Fibroblast of lung (primary cell): ENCODE measurements around the gene HINT3. TPM values are rescaled to one million over a fixed set of nuclear protein-coding genes. Genes with fewer than 3 reads are reported as not detected.

Source experiments
- DNase-seq, 2 donors: peaks; one replicate each; pipeline versions ENCODE4 v3.0.0 to v3.0.0-alpha.2; 2010; ENCODE audit warnings: low read depth in 2 of 2
- H2AFZ ChIP-seq: 2 replicates; pipeline ENCODE4 v1.5.1; 2012; ENCODE audit warnings: low read length, control low read depth, inconsistent platforms
- H3K27ac ChIP-seq: 2 replicates; pipeline ENCODE4 v1.5.1; 2011; ENCODE audit warnings: low read length, control low read depth; ENCODE audit not compliant: insufficient read depth
- H3K27me3 ChIP-seq: 2 replicates; pipeline ENCODE4 v1.5.1; 2011; ENCODE audit warnings: mild to moderate bottlenecking, low read length; ENCODE audit not compliant: control insufficient read depth, insufficient read depth
- H3K36me3 ChIP-seq: 2 replicates; pipeline ENCODE4 v1.5.1; 2011; ENCODE audit warnings: low read length; ENCODE audit not compliant: control insufficient read depth, insufficient read depth
- H3K4me1 ChIP-seq: 2 replicates; pipeline ENCODE4 v1.5.1; 2011; ENCODE audit warnings: low read length; ENCODE audit not compliant: control insufficient read depth, insufficient read depth; ENCODE audit errors: extremely low read depth
- H3K4me2 ChIP-seq: 2 replicates; pipeline ENCODE4 v1.5.1; 2011; ENCODE audit warnings: low read length, control low read depth; ENCODE audit not compliant: insufficient read depth; ENCODE audit errors: extremely low read depth
- H3K4me3 ChIP-seq, 4 experiments: fragments of 200-600 bp in 1 of 4; sonication (generic) in 1 of 4; replicated peaks in 1 of 4; 2 replicates each; pipeline ENCODE4 v1.5.1; 2011 to 2016; ENCODE audit warnings: low read length in 4 of 4, low read depth in 3 of 4, mild to moderate bottlenecking in 3 of 4, control low read depth in 2 of 4, inconsistent platforms in 1 of 4, mixed read lengths in 1 of 4; ENCODE audit not compliant: insufficient read depth in 1 of 4; ENCODE audit errors: control extremely low read depth in 1 of 4
- H3K79me2 ChIP-seq: 2 replicates; pipeline ENCODE4 v1.5.1; 2012; ENCODE audit warnings: mild to moderate bottlenecking, low read length, inconsistent platforms; ENCODE audit not compliant: control insufficient read depth, insufficient read depth
- H3K9ac ChIP-seq: 2 replicates; pipeline ENCODE4 v1.5.1; 2011; ENCODE audit warnings: mild to moderate bottlenecking, low read length, control low read depth; ENCODE audit not compliant: insufficient read depth
- H3K9me3 ChIP-seq: 2 replicates; pipeline ENCODE4 v1.5.1; 2012; ENCODE audit warnings: low read depth, low read length; ENCODE audit not compliant: control insufficient read depth, insufficient read depth
- H4K20me1 ChIP-seq: 2 replicates; pipeline ENCODE4 v1.5.1; 2011; ENCODE audit warnings: low read length; ENCODE audit not compliant: control insufficient read depth, insufficient read depth; ENCODE audit errors: extremely low read depth
- CTCF ChIP-seq, 2 donors: IDR thresholded peaks in 1 of 2; conservative IDR thresholded peaks in 1 of 2; 1 replicate in 1 of 2; 2 replicates in 1 of 2; pipeline ENCODE4 v1.5.1; 2011 to 2012; ENCODE audit warnings: low read length in 2 of 2, control low read depth in 1 of 2, inconsistent platforms in 1 of 2, low read depth in 1 of 2, mild to moderate bottlenecking in 1 of 2
- EZH2 ChIP-seq: IDR thresholded peaks from 2 replicates; pipeline ENCODE4 v1.5.1; 2012; ENCODE audit warnings: low read length, control low read depth, mild to moderate bottlenecking; ENCODE audit errors: missing control alignments
- polyA plus RNA-seq, 2 donors: library from polyadenylated mRNA; depleted of rRNA in 1 of 2; stranded (reverse) in 1 of 2; unstranded in 1 of 2; fragments of >200 nt; gene quantifications; 2 replicates each; pipeline ENCODE4 v1.2.1, GENCODE V29; 2011 to 2012; ENCODE audit warnings: missing spikeins in 1 of 2
- total RNA-seq: library from RNA; depleted of rRNA; stranded (reverse); fragments of >200 nt; gene quantifications from 2 replicates; pipeline ENCODE4 v1.2.1, GENCODE V29; 2014

HINT3 gene
- total and polyA plus RNA-seq, 2 donors (not counting 1 experiment from before 2014, with no cell fraction given) = 2.1 to 36.8 TPM

DNA sequence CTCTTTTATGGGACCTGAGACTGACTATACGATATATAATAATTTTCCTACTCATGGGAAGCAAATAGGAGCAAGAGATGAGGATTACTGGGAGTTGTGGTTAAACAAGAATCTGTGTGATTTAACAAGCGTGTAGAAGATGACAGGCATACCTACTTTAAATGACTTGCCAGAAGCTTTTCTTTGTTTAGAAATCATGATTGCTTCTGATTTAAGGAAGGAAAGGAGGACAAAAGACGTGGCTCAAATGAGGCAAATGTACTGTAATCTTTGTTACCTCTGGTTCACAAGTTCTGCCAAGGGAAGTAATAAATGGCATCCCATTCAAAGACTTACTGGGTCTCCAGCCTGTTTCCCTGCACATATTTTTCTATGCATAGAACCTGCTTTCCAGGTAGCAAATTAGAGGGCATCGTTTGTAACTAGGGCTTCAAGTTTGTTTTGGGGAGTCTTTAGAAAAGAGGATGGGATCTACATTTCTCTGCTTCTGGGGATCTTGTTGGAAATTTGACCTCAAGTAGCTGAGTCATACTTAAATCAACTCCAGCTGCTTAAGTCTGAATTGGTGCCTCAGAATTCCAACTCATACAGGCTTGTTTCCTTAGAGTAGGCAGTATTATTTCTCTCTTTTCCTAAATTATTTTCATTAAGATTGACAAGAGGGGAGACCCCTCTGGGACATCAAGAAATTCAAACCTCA, 26.8 kb downstream of the HINT3 start:
- H3K9ac ChIP-seq = no peak overlapping the region

DNA sequence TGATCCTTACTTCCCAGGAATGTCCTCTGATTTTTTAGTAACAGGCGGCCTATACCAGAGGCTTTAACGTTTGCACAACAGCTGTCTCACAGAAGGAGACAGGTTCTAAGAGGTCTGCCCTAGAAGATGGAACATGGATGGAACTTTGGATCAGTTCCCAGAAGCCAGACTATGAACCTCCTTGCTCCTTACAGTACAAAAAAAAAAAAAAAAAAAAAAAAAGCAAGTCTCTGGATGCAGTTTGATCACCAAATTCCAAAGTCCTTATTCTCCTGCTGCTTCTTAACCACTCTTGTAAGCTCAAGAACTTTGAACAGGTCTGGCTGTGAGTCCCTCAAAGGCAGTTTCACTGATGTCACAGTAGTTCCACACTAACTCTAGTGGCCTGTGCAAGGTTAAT, 27.7 kb downstream of the HINT3 start:
- H3K27ac ChIP-seq = peak overlapping the region; percentile 25
- H3K36me3 ChIP-seq = no peaks in the 10 kb centered on the region
- no peaks in the 10 kb centered on the region for H4K20me1 ChIP-seq
- TF ChIP-seq CTCF (conservative IDR thresholded peaks at IDR 0.05 in 1 of 2, IDR thresholded peaks at IDR 0.05 in 1 of 2; ENCODE audit: low read depth in 1 of 2, low read length in 2 of 2) (no peak), EZH2 (no peak)
- H3K9ac ChIP-seq = no peak overlapping the region
- no peaks in the 10 kb centered on the region for H3K27me3 ChIP-seq
- H3K79me2 ChIP-seq = peaks cover 7% of the 10 kb centered on the region
- no peaks in the 10 kb centered on the region for H3K9me3 ChIP-seq
- peak overlapping the region; percentile 45 for H3K4me2 ChIP-seq
- H3K4me1 ChIP-seq = peaks cover 16% of the 10 kb centered on the region
- H2AFZ ChIP-seq = no peak overlapping the region
- no peak overlapping the region for H3K4me3 ChIP-seq
- DNase-seq = peak; percentile 63 to 83

More for the DNA sequence above, 26.8 kb downstream of the HINT3 start:
- Histone ChIP-seq H2AFZ (no peak overlapping the region), H3K4me1 (peaks cover 16% of the 10 kb centered on the region), H3K36me3 (no peaks in the 10 kb centered on the region), H3K27me3 (no peaks in the 10 kb centered on the region), H3K9me3 (no peaks in the 10 kb centered on the region), H3K27ac (peak overlapping the region; percentile 26), H3K79me2 (peaks cover 7% of the 10 kb centered on the region), H4K20me1 (no peaks in the 10 kb centered on the region), H3K4me2 (peak overlapping the region; percentile 34), H3K4me3 (no peak overlapping the region)
- DNase-seq = peak; percentile 85 to 90
- no peak for TF ChIP-seq CTCF (conservative IDR thresholded peaks at IDR 0.05 in 1 of 2, IDR thresholded peaks at IDR 0.05 in 1 of 2; ENCODE audit: low read depth in 1 of 2, low read length in 2 of 2)
- TF ChIP-seq EZH2 = no peak

- no peaks in the 10 kb centered on the region for H4K20me1 ChIP-seq
- peak overlapping the region; percentile 100 for H2AFZ ChIP-seq
- H3K9ac ChIP-seq = no peak overlapping the region
- peak overlapping the region; percentile 96 to 99 (median 97) for H3K4me3 ChIP-seq
- no peaks in the 10 kb centered on the region for H3K27me3 ChIP-seq
- no peak overlapping the region for H3K27ac ChIP-seq
- no peaks in the 10 kb centered on the region for H3K36me3 ChIP-seq
- TF ChIP-seq CTCF (conservative IDR thresholded peaks at IDR 0.05 in 1 of 2, IDR thresholded peaks at IDR 0.05 in 1 of 2; ENCODE audit: low read depth in 1 of 2, low read length in 2 of 2) = no peak
- TF ChIP-seq EZH2 = no peak
- peak overlapping the region; percentile 95 for H3K4me2 ChIP-seq
- DNase-seq = no peak
- no peaks in the 10 kb centered on the region for H3K9me3 ChIP-seq
- peaks cover 16% of the 10 kb centered on the region for H3K4me1 ChIP-seq
- peaks cover 9% of the 10 kb centered on the region for H3K79me2 ChIP-seq
Measured at GRCh38 chr6:125985522-125985921, 29.0 kb downstream of the HINT3 start.
